HEK293 (cell line): ENCODE measurements around the gene SH3D19.

Experiments
- CTCF ChIA-PET: fragments of 350-600 bp; formaldehyde crosslinking; extraction: SDS; loops from one replicate; lab custom pipeline; 2021; ENCODE audit warnings: antibody characterized with exemption; lab: Yijun Ruan, JAX
- POLR2A ChIA-PET: fragments of 300-600 bp; formaldehyde crosslinking; extraction: SDS; loops from one replicate; lab custom pipeline; 2020; ENCODE audit warnings: antibody characterized with exemption, inconsistent platforms; lab: Yijun Ruan, JAX
- H3K27ac ChIP-seq: fragments of 200-500 bp; sonication (Bioruptor generic); 2 replicates; pipeline ENCODE4 v1.5.1; 2014; ENCODE audit warnings: low read depth, low read length, control low read depth, inconsistent platforms; ENCODE audit errors: extremely low read depth
- H3K36me3 ChIP-seq, 2 experiments: fragments of 200-500 bp in 1 of 2; sonication (Bioruptor generic) in 1 of 2; 1 replicate in 1 of 2; 2 replicates in 1 of 2; pipeline ENCODE4 v1.5.1; 2014 to 2017; ENCODE audit warnings: inconsistent platforms in 2 of 2, low read length in 2 of 2; ENCODE audit not compliant: control insufficient read depth in 2 of 2, insufficient read depth in 1 of 2
- H3K4me1 ChIP-seq: fragments of 200-500 bp; sonication (Bioruptor generic); 2 replicates; pipeline ENCODE4 v1.5.1; 2014; ENCODE audit warnings: mild to moderate bottlenecking, low read length, inconsistent platforms; ENCODE audit not compliant: control insufficient read depth, insufficient read depth
- H3K4me3 ChIP-seq: 2 replicates; pipeline ENCODE4 v1.5.1; 2011; ENCODE audit warnings: low read depth, mild to moderate bottlenecking, control low read depth, low read length, moderate library complexity
- H3K9me3 ChIP-seq: fragments of 200-500 bp; sonication (Bioruptor generic); 2 replicates; pipeline ENCODE4 v1.5.1; 2014; ENCODE audit warnings: low read depth, low read length, inconsistent platforms; ENCODE audit not compliant: control insufficient read depth, insufficient read depth
- IKZF3 ChIP-seq: fragments of 450-650 bp; IDR thresholded peaks from 2 replicates; pipeline ENCODE4 v1.5.0; 2018; ENCODE audit warnings: missing biosample characterization, mild to moderate bottlenecking, missing genetic modification characterization, moderate library complexity
- KLF8 ChIP-seq: fragments of 450-650 bp; formaldehyde crosslinking; IDR thresholded peaks from 2 replicates; pipeline ENCODE4 v1.5.1; 2016; ENCODE audit warnings: missing biosample characterization, missing genetic modification characterization
- PBX3 ChIP-seq: sonication (generic); formaldehyde crosslinking; IDR thresholded peaks from 2 replicates; pipeline ENCODE4 v1.8.1; 2022; ENCODE audit warnings: mild to moderate bottlenecking, moderate library complexity, missing genetic modification reagents
- REPIN1 ChIP-seq: fragments of 450-650 bp; formaldehyde crosslinking; IDR thresholded peaks from 2 replicates; pipeline ENCODE4 v1.5.1; 2017; ENCODE audit warnings: missing biosample characterization, missing genetic modification characterization, low read depth
- SCRT2 ChIP-seq: fragments of 450-650 bp; formaldehyde crosslinking; IDR thresholded peaks from 2 replicates; pipeline ENCODE4 v1.5.1; 2016; ENCODE audit warnings: missing biosample characterization, missing genetic modification characterization
- WT1 ChIP-seq: fragments of 450-650 bp; formaldehyde crosslinking; IDR thresholded peaks from 2 replicates; pipeline ENCODE4 v1.5.1; 2016; ENCODE audit warnings: missing biosample characterization, missing genetic modification characterization
- ZFHX2 ChIP-seq: fragments of 450-650 bp; formaldehyde crosslinking; conservative IDR thresholded peaks from 2 replicates; pipeline ENCODE4 v1.5.1; 2016; ENCODE audit warnings: missing biosample characterization, missing genetic modification characterization
- ZNF140 ChIP-seq: fragments of 450-650 bp; formaldehyde crosslinking; IDR thresholded peaks from 2 replicates; pipeline ENCODE4 v1.5.1; 2016; ENCODE audit warnings: missing biosample characterization, missing genetic modification characterization
- ZNF148 ChIP-seq: fragments of 450-650 bp; formaldehyde crosslinking; IDR thresholded peaks from 2 replicates; pipeline ENCODE4 v1.5.0; 2017; ENCODE audit warnings: missing biosample characterization, missing genetic modification characterization, borderline replicate concordance
- ZNF18 ChIP-seq: fragments of 450-650 bp; formaldehyde crosslinking; IDR thresholded peaks from 2 replicates; pipeline ENCODE4 v1.5.1; 2016; ENCODE audit warnings: missing biosample characterization, missing genetic modification characterization
- ZNF280C ChIP-seq: fragments of 450-650 bp; formaldehyde crosslinking; IDR thresholded peaks from 2 replicates; pipeline ENCODE4 v1.5.1; 2016; ENCODE audit warnings: missing biosample characterization, missing genetic modification characterization
- ZNF426 ChIP-seq: fragments of 450-650 bp; formaldehyde crosslinking; IDR thresholded peaks from 2 replicates; pipeline ENCODE4 v1.5.1; 2017; ENCODE audit warnings: missing biosample characterization, missing genetic modification characterization, mild to moderate bottlenecking, inconsistent platforms, moderate library complexity
- ZNF623 ChIP-seq: fragments of 450-650 bp; formaldehyde crosslinking; IDR thresholded peaks from 2 replicates; pipeline ENCODE4 v1.5.1; 2016; ENCODE audit warnings: missing biosample characterization, missing genetic modification characterization
- ZNF701 ChIP-seq: fragments of 450-650 bp; formaldehyde crosslinking; IDR thresholded peaks from 2 replicates; pipeline ENCODE4 v1.5.1; 2016; ENCODE audit warnings: missing biosample characterization, missing genetic modification characterization
- ZNF777 ChIP-seq: fragments of 450-650 bp; formaldehyde crosslinking; IDR thresholded peaks from 2 replicates; pipeline ENCODE4 v1.5.1; 2017; ENCODE audit warnings: missing biosample characterization, missing genetic modification characterization, borderline replicate concordance
- TF ChIP-seq, protein P1 (sequence below): fragments of 450-650 bp; formaldehyde crosslinking; IDR thresholded peaks from 2 replicates; pipeline ENCODE4 v1.5.1; 2016; ENCODE audit warnings: missing biosample characterization, missing genetic modification characterization
- TF ChIP-seq, protein P2 (sequence below): fragments of 450-650 bp; formaldehyde crosslinking; IDR thresholded peaks from 2 replicates; pipeline ENCODE4 v1.5.1; 2016; ENCODE audit warnings: missing biosample characterization, missing genetic modification characterization
- TF ChIP-seq, protein P3 (sequence below): fragments of 450-650 bp; formaldehyde crosslinking; IDR thresholded peaks from 2 replicates; pipeline ENCODE4 v1.5.1; 2016; ENCODE audit warnings: missing biosample characterization, missing genetic modification characterization, low read depth

SH3D19 gene

DNA sequence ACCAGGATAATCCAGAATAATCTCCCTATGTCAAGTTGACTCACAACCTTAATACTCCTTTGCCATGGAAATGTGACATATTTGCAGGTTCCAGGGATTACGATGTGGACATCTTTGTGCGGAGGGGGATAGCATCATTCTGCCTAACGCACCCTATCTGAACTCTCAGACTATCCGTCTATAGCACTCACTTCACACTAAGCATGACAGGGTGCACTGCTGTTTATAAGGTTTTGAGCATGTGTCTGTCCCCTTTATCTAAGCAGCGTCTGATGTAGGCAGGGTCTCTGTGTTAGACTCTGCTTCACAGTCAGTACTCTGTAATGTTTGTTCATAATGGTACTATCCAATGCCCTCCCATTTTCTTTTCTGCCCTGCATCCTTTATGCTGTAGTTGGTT is 91.8 kb downstream of the SH3D19 start:
- no peak overlapping the region for H3K4me3 ChIP-seq
- H3K9me3 ChIP-seq, result no peaks in the 10 kb centered on the region
- H3K27ac ChIP-seq, result no peak overlapping the region
- no peaks in the 10 kb centered on the region for H3K4me1 ChIP-seq
- CTCF ChIA-PET, result no interaction called here
- peaks cover 0 to 3% of the 10 kb centered on the region in 2 experiments; a peak in 1 of 3 replicates for H3K36me3 ChIP-seq
- POLR2A ChIA-PET, result no interaction called here
- TF ChIP-seq WT1 (no peak), KLF8 (tag by site-specific recombination) (no peak), SCRT2 (tag by site-specific recombination) (no peak), ZNF426 (tag by site-specific recombination) (no peak), ZFHX2 (tag by site-specific recombination) (no peak), ZNF280C (tag by site-specific recombination) (no peak), ZNF18 (tag by site-specific recombination) (no peak), ZNF148 (no peak), ZNF140 (no peak), ZNF701 (tag by site-specific recombination) (no peak), PBX3 (no peak)
- TF ChIP-seq, protein P1, sequence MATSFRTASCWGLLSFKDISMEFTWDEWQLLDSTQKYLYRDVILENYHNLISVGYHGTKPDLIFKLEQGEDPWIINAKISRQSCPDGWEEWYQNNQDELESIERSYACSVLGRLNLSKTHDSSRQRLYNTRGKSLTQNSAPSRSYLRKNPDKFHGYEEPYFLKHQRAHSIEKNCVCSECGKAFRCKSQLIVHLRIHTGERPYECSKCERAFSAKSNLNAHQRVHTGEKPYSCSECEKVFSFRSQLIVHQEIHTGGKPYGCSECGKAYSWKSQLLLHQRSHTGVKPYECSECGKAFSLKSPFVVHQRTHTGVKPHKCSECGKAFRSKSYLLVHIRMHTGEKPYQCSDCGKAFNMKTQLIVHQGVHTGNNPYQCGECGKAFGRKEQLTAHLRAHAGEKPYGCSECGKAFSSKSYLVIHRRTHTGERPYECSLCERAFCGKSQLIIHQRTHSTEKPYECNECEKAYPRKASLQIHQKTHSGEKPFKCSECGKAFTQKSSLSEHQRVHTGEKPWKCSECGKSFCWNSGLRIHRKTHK (tag by site-specific recombination), result no peak
- TF ChIP-seq, protein P2, sequence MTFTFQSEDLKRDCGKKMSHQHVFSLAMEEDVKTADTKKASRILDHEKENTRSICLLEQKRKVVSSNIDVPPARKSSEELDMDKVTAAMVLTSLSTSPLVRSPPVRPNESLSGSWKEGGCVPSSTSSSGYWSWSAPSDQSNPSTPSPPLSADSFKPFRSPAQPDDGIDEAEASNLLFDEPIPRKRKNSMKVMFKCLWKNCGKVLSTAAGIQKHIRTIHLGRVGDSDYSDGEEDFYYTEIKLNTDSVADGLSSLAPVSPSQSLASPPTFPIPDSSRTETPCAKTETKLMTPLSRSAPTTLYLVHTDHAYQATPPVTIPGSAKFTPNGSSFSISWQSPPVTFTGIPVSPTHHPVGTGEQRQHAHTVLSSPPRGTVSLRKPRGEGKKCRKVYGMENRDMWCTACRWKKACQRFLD (tag by site-specific recombination), result no peak

- ChIA-PET CTCF (no interaction called here), POLR2A (no interaction called here)
- no peak overlapping the region for H3K27ac ChIP-seq
- H3K4me1 ChIP-seq, result 0 out of 2 replicates have a peak, but pooled peaks cover 2% of the 10 kb centered on the region
- H3K36me3 ChIP-seq, result no peaks in the 10 kb centered on the region
- no peaks in the 10 kb centered on the region for H3K9me3 ChIP-seq
- no peak overlapping the region for H3K4me3 ChIP-seq
- TF ChIP-seq IKZF3 (tag by site-specific recombination) (no peak), REPIN1 (no peak), ZNF777 (tag by site-specific recombination) (no peak), ZNF623 (tag by site-specific recombination) (no peak)
- TF ChIP-seq, protein P3, sequence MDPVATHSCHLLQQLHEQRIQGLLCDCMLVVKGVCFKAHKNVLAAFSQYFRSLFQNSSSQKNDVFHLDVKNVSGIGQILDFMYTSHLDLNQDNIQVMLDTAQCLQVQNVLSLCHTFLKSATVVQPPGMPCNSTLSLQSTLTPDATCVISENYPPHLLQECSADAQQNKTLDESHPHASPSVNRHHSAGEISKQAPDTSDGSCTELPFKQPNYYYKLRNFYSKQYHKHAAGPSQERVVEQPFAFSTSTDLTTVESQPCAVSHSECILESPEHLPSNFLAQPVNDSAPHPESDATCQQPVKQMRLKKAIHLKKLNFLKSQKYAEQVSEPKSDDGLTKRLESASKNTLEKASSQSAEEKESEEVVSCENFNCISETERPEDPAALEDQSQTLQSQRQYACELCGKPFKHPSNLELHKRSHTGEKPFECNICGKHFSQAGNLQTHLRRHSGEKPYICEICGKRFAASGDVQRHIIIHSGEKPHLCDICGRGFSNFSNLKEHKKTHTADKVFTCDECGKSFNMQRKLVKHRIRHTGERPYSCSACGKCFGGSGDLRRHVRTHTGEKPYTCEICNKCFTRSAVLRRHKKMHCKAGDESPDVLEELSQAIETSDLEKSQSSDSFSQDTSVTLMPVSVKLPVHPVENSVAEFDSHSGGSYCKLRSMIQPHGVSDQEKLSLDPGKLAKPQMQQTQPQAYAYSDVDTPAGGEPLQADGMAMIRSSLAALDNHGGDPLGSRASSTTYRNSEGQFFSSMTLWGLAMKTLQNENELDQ (tag by site-specific recombination), result no peak
Observed at GRCh38 chr4:151231915-151232595, 93.3 kb downstream of the SH3D19 start.
